Muscle of leg (tissue), 11 donors: ENCODE measurements around the gene SHTN1. TPM values are rescaled to one million over a fixed set of nuclear protein-coding genes. Genes with fewer than 3 reads are reported as not detected.
A peak's percentile ranks its signal among the peaks of the same experiment; 100 is the strongest.

Source experiments
- DNase-seq: peaks from one replicate; pipeline ENCODE4 v3.0.0; 2013
- H3K27ac ChIP-seq: one replicate; pipeline ENCODE4 v1.5.1; 2013; ENCODE audit warnings: mild to moderate bottlenecking, low read length, control low read depth
- H3K27me3 ChIP-seq: one replicate; pipeline ENCODE4 v1.6.1; 2013; ENCODE audit warnings: low read length; ENCODE audit not compliant: control insufficient read depth, insufficient read depth
- H3K36me3 ChIP-seq: one replicate; pipeline ENCODE4 v1.6.1; 2013; ENCODE audit warnings: low read length; ENCODE audit not compliant: control insufficient read depth, insufficient read depth
- H3K4me1 ChIP-seq: one replicate; pipeline ENCODE4 v1.6.1; 2013; ENCODE audit warnings: low read length; ENCODE audit not compliant: control insufficient read depth, insufficient read depth
- H3K4me3 ChIP-seq: one replicate; pipeline ENCODE4 v1.5.1; 2013; ENCODE audit warnings: low read length, control low read depth
- H3K9me3 ChIP-seq: replicated peaks from 2 replicates; pipeline ENCODE4 v1.6.1; 2013; ENCODE audit warnings: low read depth, low read length; ENCODE audit not compliant: control insufficient read depth
- WGBS: methylation state at CpG from one replicate; pipeline ENCODE4 v1.1.5; 2013; ENCODE audit warnings: missing lambda C conversion rate; ENCODE audit not compliant: insufficient coverage; 5-methylcytosine and 5-hydroxymethylcytosine counted together
- polyA plus RNA-seq, 8 donors: library from polyadenylated mRNA; unstranded; fragments of 120-200 nt; gene quantifications; one replicate each; pipeline versions ENCODE4 v1.2.1 to v1.2.3, GENCODE V29; 2013; ENCODE audit warnings: inconsistent platforms in 1 of 8, low replicate concordance in 1 of 8; ENCODE audit not compliant: insufficient read length in 8 of 8, insufficient read depth in 1 of 8
- total RNA-seq: library from RNA; stranded (reverse); fragments of 120-200 nt; gene quantifications from one replicate; pipeline ENCODE4 v1.2.4, GENCODE V29; 2013

The SHTN1 gene
- total and polyA plus RNA-seq, 9 donors, result 3.3 to 8.7 (median 5.2) TPM

GRCh38 chr10:116925056-116925455, 79.9 kb downstream of the SHTN1 start:
- Histone ChIP-seq H3K4me3 (no peak overlapping the region), H3K36me3 (no peaks in the 10 kb centered on the region), H3K9me3 (no peaks in the 10 kb centered on the region), H3K27me3 (no peaks in the 10 kb centered on the region), H3K4me1 (no peaks in the 10 kb centered on the region), H3K27ac (no peak overlapping the region)
- WGBS, result no CpG with 5 or more reads among the region's 3 CpGs
- DNase-seq, result no peak

GRCh38 chr10:116919706-116920105, 85.3 kb downstream of the SHTN1 start:
- Histone ChIP-seq H3K4me1 (no peaks in the 10 kb centered on the region), H3K27ac (no peak overlapping the region), H3K9me3 (no peaks in the 10 kb centered on the region), H3K4me3 (no peak overlapping the region), H3K36me3 (no peaks in the 10 kb centered on the region), H3K27me3 (no peaks in the 10 kb centered on the region)
- WGBS, result no CpG with 5 or more reads among the region's 2 CpGs
- no peak for DNase-seq

- H3K4me1 ChIP-seq, result no peaks in the 10 kb centered on the region
- no CpG with 5 or more reads among the region's 2 CpGs for WGBS
- H3K27me3 ChIP-seq, result no peaks in the 10 kb centered on the region
- H3K36me3 ChIP-seq, result no peaks in the 10 kb centered on the region
- H3K27ac ChIP-seq, result no peak overlapping the region
- no peak for DNase-seq
- no peak overlapping the region for H3K4me3 ChIP-seq
- no peaks in the 10 kb centered on the region for H3K9me3 ChIP-seq
Measured at GRCh38 chr10:116919164-116919563, 85.8 kb downstream of the SHTN1 start.

GRCh38 chr10:116918583-116918982, 86.4 kb downstream of the SHTN1 start:
- Histone ChIP-seq H3K27me3 (no peaks in the 10 kb centered on the region), H3K36me3 (no peaks in the 10 kb centered on the region), H3K4me3 (no peak overlapping the region), H3K9me3 (no peaks in the 10 kb centered on the region), H3K27ac (no peak overlapping the region), H3K4me1 (no peaks in the 10 kb centered on the region)
- no CpG with 5 or more reads among the region's 2 CpGs for WGBS
- no peak for DNase-seq

- no peaks in the 10 kb centered on the region for H3K27me3 ChIP-seq
- DNase-seq, result no peak
- H3K27ac ChIP-seq, result no peak overlapping the region
- H3K36me3 ChIP-seq, result no peaks in the 10 kb centered on the region
- H3K9me3 ChIP-seq, result no peaks in the 10 kb centered on the region
- WGBS, result no CpG with 5 or more reads among the region's 3 CpGs
- H3K4me1 ChIP-seq, result no peaks in the 10 kb centered on the region
- H3K4me3 ChIP-seq, result no peak overlapping the region
Measured at GRCh38 chr10:116917481-116917880, 87.5 kb downstream of the SHTN1 start.

- Histone ChIP-seq H3K4me1 (no peaks in the 10 kb centered on the region), H3K27ac (no peak overlapping the region), H3K4me3 (no peak overlapping the region), H3K9me3 (no peaks in the 10 kb centered on the region), H3K36me3 (no peaks in the 10 kb centered on the region), H3K27me3 (no peaks in the 10 kb centered on the region)
- WGBS, result 79% methylated on average over 2 of the region's 2 CpGs
- DNase-seq, result no peak
Measured at GRCh38 chr10:116915340-116915739, 89.6 kb downstream of the SHTN1 start.

GRCh38 chr10:116913695-116914094, 91.3 kb downstream of the SHTN1 start:
- DNase-seq, result peak; percentile 32
- no peak overlapping the region for H3K27ac ChIP-seq
- no CpG with 5 or more reads among the region's 1 CpG for WGBS

GRCh38 chr10:116912162-116912561, 92.8 kb downstream of the SHTN1 start:
- H3K4me1 ChIP-seq, result no peaks in the 10 kb centered on the region
- H3K27me3 ChIP-seq, result no peaks in the 10 kb centered on the region
- H3K36me3 ChIP-seq, result no peaks in the 10 kb centered on the region
- no peak for DNase-seq
- H3K9me3 ChIP-seq, result no peaks in the 10 kb centered on the region
- 80% methylated on average over 1 of the region's 1 CpG for WGBS
- no peak overlapping the region for H3K27ac ChIP-seq
- H3K4me3 ChIP-seq, result no peak overlapping the region

More at GRCh38 chr10:116913695-116914094, 91.3 kb downstream of the SHTN1 start:
- no peaks in the 10 kb centered on the region for H3K27me3 ChIP-seq
- H3K4me3 ChIP-seq, result no peak overlapping the region
- no peaks in the 10 kb centered on the region for H3K9me3 ChIP-seq
- H3K4me1 ChIP-seq, result no peaks in the 10 kb centered on the region
- no peaks in the 10 kb centered on the region for H3K36me3 ChIP-seq

GRCh38 chr10:116910910-116911309, 94.1 kb downstream of the SHTN1 start:
- H3K9me3 ChIP-seq, result no peaks in the 10 kb centered on the region
- WGBS, result 72% methylated on average over 2 of the region's 3 CpGs
- no peak overlapping the region for H3K27ac ChIP-seq
- no peaks in the 10 kb centered on the region for H3K36me3 ChIP-seq
- H3K27me3 ChIP-seq, result no peaks in the 10 kb centered on the region
- no peak overlapping the region for H3K4me3 ChIP-seq
- DNase-seq, result peak; percentile 27
- H3K4me1 ChIP-seq, result no peaks in the 10 kb centered on the region

- no peak overlapping the region for H3K4me3 ChIP-seq
- no peaks in the 10 kb centered on the region for H3K4me1 ChIP-seq
- DNase-seq, result no peak
- no peaks in the 10 kb centered on the region for H3K9me3 ChIP-seq
- no CpG with 5 or more reads among the region's 1 CpG for WGBS
- H3K27ac ChIP-seq, result no peak overlapping the region
- H3K36me3 ChIP-seq, result no peaks in the 10 kb centered on the region
- H3K27me3 ChIP-seq, result no peaks in the 10 kb centered on the region
Measured at GRCh38 chr10:116909307-116909706, 95.7 kb downstream of the SHTN1 start.

- no peaks in the 10 kb centered on the region for H3K4me1 ChIP-seq
- H3K9me3 ChIP-seq, result no peaks in the 10 kb centered on the region
- no CpG with 5 or more reads among the region's 6 CpGs for WGBS
- H3K27me3 ChIP-seq, result no peaks in the 10 kb centered on the region
- no peak for DNase-seq
- H3K4me3 ChIP-seq, result no peak overlapping the region
- H3K27ac ChIP-seq, result no peak overlapping the region
- H3K36me3 ChIP-seq, result no peaks in the 10 kb centered on the region
Measured at GRCh38 chr10:116907245-116907987, 97.6 kb downstream of the SHTN1 start.
